Keratinocyte (primary cell): ENCODE data around the gene GALNT9. TPM values are rescaled to one million over a fixed set of nuclear protein-coding genes. Genes with fewer than 3 reads are reported as not detected.

Source experiments
- DNase-seq: peaks from one replicate; pipeline ENCODE4 v3.0.0-alpha.2; 2011; ENCODE audit warnings: low read depth, missing footprints, low spot score
- FAIRE-seq: peaks from 2 replicates; lab custom pipeline; 2011; peaks lifted over from hg19 to GRCh38; lab: Jason Lieb, UNC
- H2AFZ ChIP-seq: 2 replicates; pipeline ENCODE4 v1.6.0; 2012; ENCODE audit warnings: low read length, control low read depth, inconsistent platforms; ENCODE audit not compliant: control insufficient read depth
- H3K27ac ChIP-seq: 2 replicates; pipeline ENCODE4 v1.5.1; 2011; ENCODE audit warnings: low read length; ENCODE audit not compliant: control insufficient read depth, insufficient read depth
- H3K27me3 ChIP-seq: 3 replicates; pipeline ENCODE4 v1.6.0; 2011; ENCODE audit warnings: low read length; ENCODE audit not compliant: control insufficient read depth, insufficient read depth; ENCODE audit errors: extremely low read depth
- H3K36me3 ChIP-seq, 2 experiments: 2 replicates in 1 of 2; 3 replicates in 1 of 2; pipeline ENCODE4 v1.5.1; 2011; ENCODE audit warnings: low read length in 2 of 2, mild to moderate bottlenecking in 1 of 2; ENCODE audit not compliant: control insufficient read depth in 2 of 2, insufficient read depth in 2 of 2; ENCODE audit errors: extremely low read depth in 1 of 2
- H3K4me1 ChIP-seq: 3 replicates; pipeline ENCODE4 v1.5.1; 2011; ENCODE audit warnings: low read length; ENCODE audit not compliant: control insufficient read depth, insufficient read depth; ENCODE audit errors: extremely low read depth
- H3K4me2 ChIP-seq: 3 replicates; pipeline ENCODE4 v1.6.0; 2011; ENCODE audit warnings: low read depth, low read length; ENCODE audit not compliant: control insufficient read depth, insufficient read depth; ENCODE audit errors: extremely low read depth
- H3K4me3 ChIP-seq, 3 experiments: fragments of 200-600 bp in 1 of 3; sonication (generic) in 1 of 3; 2 replicates in 2 of 3; 3 replicates in 1 of 3; pipeline ENCODE4 v1.5.1; 2011 to 2016; ENCODE audit warnings: low read length in 3 of 3, mild to moderate bottlenecking in 3 of 3, control low read depth in 2 of 3, inconsistent platforms in 1 of 3, low read depth in 1 of 3, mixed read lengths in 1 of 3, mixed run types in 1 of 3, moderate library complexity in 1 of 3; ENCODE audit not compliant: control insufficient read depth in 2 of 3, insufficient read depth in 2 of 3; ENCODE audit errors: extremely low read depth in 1 of 3
- H3K79me2 ChIP-seq: 2 replicates; pipeline ENCODE4 v1.6.0; 2012; ENCODE audit warnings: low read length; ENCODE audit not compliant: control insufficient read depth, insufficient read depth
- H3K9ac ChIP-seq: 3 replicates; pipeline ENCODE4 v1.6.0; 2011; ENCODE audit warnings: low read length; ENCODE audit not compliant: control insufficient read depth, insufficient read depth; ENCODE audit errors: extremely low read depth
- H3K9me1 ChIP-seq: 3 replicates; pipeline ENCODE4 v1.6.0; 2011; ENCODE audit warnings: low read length; ENCODE audit not compliant: control insufficient read depth, insufficient read depth; ENCODE audit errors: extremely low read depth
- H3K9me3 ChIP-seq: 2 replicates; pipeline ENCODE4 v1.5.1; 2012; ENCODE audit warnings: low read depth, low read length; ENCODE audit not compliant: control insufficient read depth
- H4K20me1 ChIP-seq: 3 replicates; pipeline ENCODE4 v1.6.0; 2011; ENCODE audit warnings: low read length; ENCODE audit not compliant: control insufficient read depth, insufficient read depth; ENCODE audit errors: extremely low read depth
- EZH2 ChIP-seq: IDR thresholded peaks from one replicate; pipeline ENCODE4 v1.6.1; 2012; ENCODE audit warnings: inconsistent platforms, mild to moderate bottlenecking, low read length, moderate library complexity
- dilution Hi-C: fragments of 300-500 bp; cut with MboI; formaldehyde crosslinking; loops from one replicate; pipeline ENCODE4 v1.7.0; 2020; ENCODE audit warnings: low sequenced_read_pairs; ENCODE audit not compliant: extremely low pct_ligation_motif_present
- polyA plus RNA-seq, 5 experiments: library from polyadenylated mRNA; depleted of rRNA in 3 of 5; stranded (reverse) in 3 of 5; stranded (forward) in 1 of 5; unstranded in 1 of 5; fragments of >200 nt; gene quantifications; 1 replicate in 1 of 5; 2 replicates in 3 of 5; 3 replicates in 1 of 5; pipeline versions ENCODE4 v1.2.1 to v1.2.3, GENCODE V29; 2011 to 2012; ENCODE audit warnings: missing spikeins in 2 of 5, low read depth in 1 of 5, low replicate concordance in 1 of 5
- TF ChIP-seq, protein P1 (sequence below), 3 experiments: IDR thresholded peaks in 1 of 3; conservative IDR thresholded peaks in 1 of 3; optimal IDR thresholded peaks in 1 of 3; 2 replicates in 2 of 3; 3 replicates in 1 of 3; pipeline versions ENCODE3 to v1.5.1; 2011; ENCODE audit warnings: low read length in 3 of 3, mild to moderate bottlenecking in 3 of 3, moderate library complexity in 2 of 3, control low read depth in 1 of 3, inconsistent platforms in 1 of 3; ENCODE audit not compliant: insufficient read depth in 2 of 3; ENCODE audit errors: extremely low read depth in 1 of 3

GALNT9 gene
- polyA plus RNA-seq, 1 donor (not counting 4 experiments of a cell fraction or from before 2014, with no cell fraction given): not detected

DNA sequence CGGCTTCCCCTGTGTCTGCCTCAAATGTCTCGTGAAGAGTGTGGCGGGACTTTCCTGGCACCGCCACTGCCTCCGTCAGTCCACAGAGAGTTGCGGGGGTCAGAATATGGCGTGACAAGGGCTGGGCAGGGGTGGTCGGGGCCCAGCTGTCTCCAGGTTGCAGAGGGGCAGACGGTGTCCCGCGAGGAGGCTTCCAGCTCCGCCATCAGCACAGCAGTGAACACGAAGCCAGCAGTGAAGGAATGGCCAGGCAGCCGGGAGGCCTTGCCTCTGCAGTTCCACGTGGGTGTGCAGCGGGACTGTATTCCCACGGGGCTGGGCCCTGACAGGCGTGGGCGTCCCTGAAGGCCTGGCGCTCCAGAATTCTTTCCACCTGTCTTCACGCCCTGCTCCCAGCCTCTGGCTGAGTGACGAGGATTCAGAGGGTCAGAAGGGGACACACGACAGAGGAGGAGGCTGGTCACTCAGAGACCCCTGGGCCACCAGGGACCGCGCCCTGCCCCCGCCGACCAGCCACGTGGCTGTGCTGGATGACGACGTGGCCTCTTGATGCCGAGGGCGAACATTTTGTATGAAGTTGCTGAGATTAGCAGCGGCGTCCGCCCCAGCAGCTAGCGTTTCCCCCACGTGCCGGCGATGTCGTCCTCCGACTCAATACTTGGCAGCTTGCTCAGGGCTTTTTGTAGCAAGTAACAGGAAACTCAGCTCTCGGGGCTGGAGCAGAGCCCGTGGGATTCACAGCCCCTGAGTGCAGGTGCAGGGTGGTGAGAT lies 25.0 kb upstream of the GALNT9 start:
- no peak for FAIRE-seq
- dilution Hi-C loops: no loop called here

DNA sequence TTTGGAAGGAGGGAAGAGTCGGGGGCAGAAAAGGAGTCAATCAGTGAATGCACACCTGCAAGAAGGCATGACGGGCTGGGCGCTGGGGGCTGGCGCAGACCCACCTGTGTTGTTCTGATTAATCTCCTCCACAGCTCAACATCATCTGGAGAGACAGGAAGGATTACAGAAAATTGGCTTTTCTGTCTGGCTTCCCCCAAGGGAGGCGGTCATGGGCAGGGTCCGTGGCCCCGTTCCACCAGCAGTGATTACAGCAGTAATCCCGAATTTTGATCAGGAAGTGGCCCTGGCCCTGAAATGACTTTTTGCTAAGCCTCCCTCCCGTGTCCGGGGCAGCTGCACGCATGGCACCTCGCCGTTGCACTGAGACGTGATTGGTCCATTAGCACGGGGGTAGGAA lies 24.4 kb upstream of the GALNT9 start:
- H3K27ac ChIP-seq: no peak overlapping the region
- no peak for TF ChIP-seq EZH2
- TF ChIP-seq, protein P1, sequence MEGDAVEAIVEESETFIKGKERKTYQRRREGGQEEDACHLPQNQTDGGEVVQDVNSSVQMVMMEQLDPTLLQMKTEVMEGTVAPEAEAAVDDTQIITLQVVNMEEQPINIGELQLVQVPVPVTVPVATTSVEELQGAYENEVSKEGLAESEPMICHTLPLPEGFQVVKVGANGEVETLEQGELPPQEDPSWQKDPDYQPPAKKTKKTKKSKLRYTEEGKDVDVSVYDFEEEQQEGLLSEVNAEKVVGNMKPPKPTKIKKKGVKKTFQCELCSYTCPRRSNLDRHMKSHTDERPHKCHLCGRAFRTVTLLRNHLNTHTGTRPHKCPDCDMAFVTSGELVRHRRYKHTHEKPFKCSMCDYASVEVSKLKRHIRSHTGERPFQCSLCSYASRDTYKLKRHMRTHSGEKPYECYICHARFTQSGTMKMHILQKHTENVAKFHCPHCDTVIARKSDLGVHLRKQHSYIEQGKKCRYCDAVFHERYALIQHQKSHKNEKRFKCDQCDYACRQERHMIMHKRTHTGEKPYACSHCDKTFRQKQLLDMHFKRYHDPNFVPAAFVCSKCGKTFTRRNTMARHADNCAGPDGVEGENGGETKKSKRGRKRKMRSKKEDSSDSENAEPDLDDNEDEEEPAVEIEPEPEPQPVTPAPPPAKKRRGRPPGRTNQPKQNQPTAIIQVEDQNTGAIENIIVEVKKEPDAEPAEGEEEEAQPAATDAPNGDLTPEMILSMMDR (optimal IDR thresholded peaks at IDR 0.05 in 1 of 3, IDR thresholded peaks at IDR 0.05 in 1 of 3, conservative IDR thresholded peaks at IDR 0.05 in 1 of 3; ENCODE audit: extremely low read depth in 1 of 3, insufficient read depth in 2 of 3, low read length in 3 of 3): no peak
- H3K27me3 ChIP-seq: no peaks in the 10 kb centered on the region
- no peaks in the 10 kb centered on the region for H3K79me2 ChIP-seq
- H3K4me3 ChIP-seq: no peak overlapping the region
- no peaks in the 10 kb centered on the region for H4K20me1 ChIP-seq
- no peak overlapping the region for H2AFZ ChIP-seq
- peaks cover 18% of the 10 kb centered on the region for H3K9me3 ChIP-seq
- no peaks in the 10 kb centered on the region for H3K9me1 ChIP-seq
- H3K4me1 ChIP-seq: no peaks in the 10 kb centered on the region
- dilution Hi-C loops: no loop called here
- DNase-seq: no peak
- H3K9ac ChIP-seq: no peak overlapping the region
- H3K36me3 ChIP-seq: no peaks in the 10 kb centered on the region
- FAIRE-seq: no peak
- no peak overlapping the region for H3K4me2 ChIP-seq

More for the DNA sequence above, 25.0 kb upstream of the GALNT9 start:
- H3K27me3 ChIP-seq: no peaks in the 10 kb centered on the region
- H3K9ac ChIP-seq: no peak overlapping the region
- H3K36me3 ChIP-seq: no peaks in the 10 kb centered on the region
- TF ChIP-seq, protein P1 (optimal IDR thresholded peaks at IDR 0.05 in 1 of 3, IDR thresholded peaks at IDR 0.05 in 1 of 3, conservative IDR thresholded peaks at IDR 0.05 in 1 of 3; ENCODE audit: extremely low read depth in 1 of 3, insufficient read depth in 2 of 3, low read length in 3 of 3): no peak
- no peak for TF ChIP-seq EZH2
- no peak overlapping the region for H3K27ac ChIP-seq
- H3K4me1 ChIP-seq: no peaks in the 10 kb centered on the region
- no peak overlapping the region for H3K4me2 ChIP-seq
- H3K4me3 ChIP-seq: no peak overlapping the region
- H3K9me3 ChIP-seq: peaks cover 17% of the 10 kb centered on the region
- H3K9me1 ChIP-seq: no peaks in the 10 kb centered on the region
- no peaks in the 10 kb centered on the region for H4K20me1 ChIP-seq
- H3K79me2 ChIP-seq: no peaks in the 10 kb centered on the region
- H2AFZ ChIP-seq: no peak overlapping the region
- DNase-seq: no peak
